Testis (tissue), 3 donors: Measurements from ENCODE around the gene EBF4. TPM values are rescaled to one million over a fixed set of nuclear protein-coding genes. Genes with fewer than 3 reads are reported as not detected.

Source experiments
- DNase-seq: peaks from one replicate; pipeline ENCODE4 v3.0.0-alpha.2; 2019
- H3K27ac ChIP-seq, 2 donors: fragments of 200-600 bp; sonication (generic); one replicate each; pipeline ENCODE4 v1.5.1; 2019
- H3K27me3 ChIP-seq: fragments of 200-600 bp; sonication (generic); one replicate; pipeline ENCODE4 v1.5.1; 2019
- H3K36me3 ChIP-seq: fragments of 200-600 bp; sonication (generic); one replicate; pipeline ENCODE4 v1.5.1; 2017; ENCODE audit warnings: low read depth; ENCODE audit errors: missing control alignments
- H3K4me1 ChIP-seq: fragments of 200-600 bp; sonication (generic); one replicate; pipeline ENCODE4 v1.5.1; 2019
- H3K4me3 ChIP-seq, 2 donors: fragments of 200-600 bp; sonication (generic); one replicate each; pipeline ENCODE4 v1.5.1; 2017 to 2019
- H3K9me3 ChIP-seq: fragments of 200-600 bp; sonication (generic); one replicate; pipeline ENCODE4 v1.5.1; 2017
- POLR2A ChIP-seq: fragments of 450-650 bp; IDR thresholded peaks from one replicate; pipeline ENCODE4 v1.6.1; 2017; ENCODE audit warnings: antibody characterized with exemption, mild to moderate bottlenecking, moderate library complexity
- WGBS, 2 donors: methylation state at CpG; one replicate each; pipeline ENCODE4 v1.1.5; 2018; 5-methylcytosine and 5-hydroxymethylcytosine counted together
- intact Hi-C: fragments of 100-400 bp; cut with DNase I; formaldehyde crosslinking; loops from one replicate; pipeline ENCODE4 v1.15.1; 2023; ENCODE audit warnings: low total_unique reads
- polyA plus RNA-seq: library from polyadenylated mRNA; stranded (reverse); fragments of 350-450 nt; fragmentation: Illumina TruSeq; extraction: RNeasy Lipid Tissue Mini Kit (QIAGEN cat#74804); gene quantifications from one replicate; pipeline ENCODE4 v1.2.3, GENCODE V29; 2014; ENCODE audit warnings: low read depth, low replicate concordance; ENCODE audit not compliant: insufficient read depth
- total RNA-seq, 2 donors: library from RNA; depleted of rRNA; stranded (reverse); fragments of >200 nt; gene quantifications; one replicate each; pipeline ENCODE4 v1.2.3, GENCODE V29; 2016
- TF ChIP-seq, protein P1 (sequence below), 3 experiments: fragments of 450-650 bp in 2 of 3; fragments of 200-600 bp in 1 of 3; sonication (generic) in 1 of 3; IDR thresholded peaks; one replicate each; pipeline ENCODE4 v1.5.1; 2016 to 2019; ENCODE audit warnings: antibody characterized with exemption in 3 of 3, mild to moderate bottlenecking in 2 of 3, moderate library complexity in 1 of 3

Gene EBF4
- total and polyA plus RNA-seq, 3 donors from 2014 or later: 6.1 to 14.2 (median 7.4) TPM

DNA sequence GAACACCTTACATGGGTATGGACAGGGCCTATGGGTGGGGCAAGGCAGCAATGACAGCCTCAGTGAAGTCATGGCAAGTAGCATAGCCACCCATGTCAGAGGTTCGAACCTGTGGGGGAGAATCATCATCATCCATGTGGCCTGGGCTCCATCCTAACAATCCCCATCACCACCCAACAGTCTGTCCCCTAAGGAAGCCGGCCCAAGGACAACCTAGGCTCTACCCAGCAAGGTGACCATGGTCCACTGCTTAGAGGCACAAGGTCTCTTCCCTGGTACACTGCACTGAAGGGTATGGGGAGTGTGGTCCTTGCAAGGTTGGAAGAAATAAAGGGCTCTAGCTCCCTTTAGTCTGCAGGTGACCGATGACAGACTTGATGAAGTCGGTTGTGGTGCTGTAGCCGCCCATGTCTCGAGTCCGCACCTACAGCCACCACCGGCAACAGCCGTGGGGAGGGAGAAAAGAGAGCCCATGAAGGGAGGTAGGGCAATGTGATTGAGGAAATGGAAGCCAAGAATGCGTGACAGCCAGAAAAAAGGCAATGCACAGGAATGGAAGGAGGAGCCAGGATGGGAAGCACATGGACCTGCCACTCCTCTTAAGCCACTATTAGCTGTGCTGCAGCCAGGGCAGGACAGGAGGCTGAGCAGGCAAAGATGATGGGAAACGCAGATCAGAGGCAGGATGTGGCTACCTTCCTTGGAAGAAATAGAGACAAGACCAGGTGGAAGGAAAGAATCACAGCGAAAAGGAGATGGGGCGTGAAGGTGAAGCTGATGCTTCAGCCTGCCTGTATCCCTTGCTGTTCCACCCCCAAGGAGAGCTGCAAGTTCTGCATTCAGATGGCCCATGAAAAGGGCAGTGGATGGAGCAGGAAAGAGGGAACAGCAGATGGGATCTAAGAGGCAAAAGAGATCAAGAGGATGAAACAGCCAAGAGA, 33.9 kb upstream of the EBF4 start:
- Histone ChIP-seq H3K36me3 (no peaks in the 10 kb centered on the region), H3K27me3 (no peaks in the 10 kb centered on the region), H3K9me3 (no peaks in the 10 kb centered on the region), H3K27ac (no peak overlapping the region), H3K4me1 (peaks cover 12% of the 10 kb centered on the region), H3K4me3 (no peak overlapping the region)
- intact Hi-C loops: no loop called here
- TF ChIP-seq, protein P1, sequence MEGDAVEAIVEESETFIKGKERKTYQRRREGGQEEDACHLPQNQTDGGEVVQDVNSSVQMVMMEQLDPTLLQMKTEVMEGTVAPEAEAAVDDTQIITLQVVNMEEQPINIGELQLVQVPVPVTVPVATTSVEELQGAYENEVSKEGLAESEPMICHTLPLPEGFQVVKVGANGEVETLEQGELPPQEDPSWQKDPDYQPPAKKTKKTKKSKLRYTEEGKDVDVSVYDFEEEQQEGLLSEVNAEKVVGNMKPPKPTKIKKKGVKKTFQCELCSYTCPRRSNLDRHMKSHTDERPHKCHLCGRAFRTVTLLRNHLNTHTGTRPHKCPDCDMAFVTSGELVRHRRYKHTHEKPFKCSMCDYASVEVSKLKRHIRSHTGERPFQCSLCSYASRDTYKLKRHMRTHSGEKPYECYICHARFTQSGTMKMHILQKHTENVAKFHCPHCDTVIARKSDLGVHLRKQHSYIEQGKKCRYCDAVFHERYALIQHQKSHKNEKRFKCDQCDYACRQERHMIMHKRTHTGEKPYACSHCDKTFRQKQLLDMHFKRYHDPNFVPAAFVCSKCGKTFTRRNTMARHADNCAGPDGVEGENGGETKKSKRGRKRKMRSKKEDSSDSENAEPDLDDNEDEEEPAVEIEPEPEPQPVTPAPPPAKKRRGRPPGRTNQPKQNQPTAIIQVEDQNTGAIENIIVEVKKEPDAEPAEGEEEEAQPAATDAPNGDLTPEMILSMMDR (IDR thresholded peaks at IDR 0.05): no peak
- TF ChIP-seq POLR2A: no peak
- 83 to 84% methylated on average over 13 of the region's 13 CpGs for WGBS, 2 donors
- DNase-seq: no peak

DNA sequence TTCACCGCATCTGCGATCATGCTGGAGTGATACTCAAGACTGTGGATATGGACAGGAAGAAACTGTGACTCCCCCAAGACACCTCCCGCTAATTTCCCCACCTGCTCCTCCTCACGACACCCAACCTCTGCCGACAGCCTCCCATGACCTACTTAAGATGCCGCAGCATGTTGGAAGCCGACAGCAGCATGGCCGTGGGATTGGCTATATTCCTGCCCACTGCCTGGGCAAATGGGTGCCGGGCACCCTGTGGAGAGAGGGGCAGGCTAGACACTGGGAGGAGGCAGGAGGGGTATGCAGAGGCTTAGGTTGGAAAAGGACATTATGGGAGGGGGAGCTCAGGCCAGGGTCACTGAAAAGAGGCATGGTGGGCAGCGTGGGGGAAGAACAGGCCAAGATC, 33.0 kb upstream of the EBF4 start:
- intact Hi-C loops: no loop called here
- no peak for DNase-seq
- 91 to 94% methylated on average over 10 of the region's 10 CpGs for WGBS, 2 donors
- Histone ChIP-seq H3K4me1 (peaks cover 6% of the 10 kb centered on the region), H3K9me3 (no peaks in the 10 kb centered on the region), H3K36me3 (no peaks in the 10 kb centered on the region), H3K27ac (no peak overlapping the region), H3K27me3 (no peaks in the 10 kb centered on the region), H3K4me3 (no peak overlapping the region)
- TF ChIP-seq POLR2A: no peak
- TF ChIP-seq, protein P1 (IDR thresholded peaks at IDR 0.05): no peak

DNA sequence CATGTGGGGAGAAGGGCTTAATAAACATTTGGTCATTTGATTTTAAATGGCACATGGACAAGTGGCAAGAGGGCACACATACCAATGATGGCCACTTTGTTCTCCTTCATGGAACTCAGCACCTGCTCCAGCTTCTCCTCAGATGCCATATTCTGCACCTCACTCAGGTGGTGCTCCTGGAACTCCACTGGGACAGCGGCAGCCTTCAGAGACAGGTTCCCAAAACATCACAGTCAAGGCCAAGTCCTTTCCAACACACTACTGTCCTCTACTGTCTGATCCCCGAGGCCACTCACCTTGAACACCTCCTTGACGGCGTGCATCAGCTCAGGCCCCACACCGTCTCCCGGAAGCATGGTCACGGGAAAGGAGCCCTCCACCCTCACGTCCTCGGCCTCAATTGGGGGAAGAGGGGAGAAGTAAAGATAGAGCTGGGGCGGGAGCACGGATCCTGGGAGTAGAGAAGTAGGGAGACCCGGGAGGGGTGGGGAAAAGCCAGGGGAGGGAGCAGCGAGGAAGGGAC, 29.2 kb upstream of the EBF4 start:
- Histone ChIP-seq H3K36me3 (no peaks in the 10 kb centered on the region), H3K9me3 (no peaks in the 10 kb centered on the region), H3K27me3 (no peaks in the 10 kb centered on the region), H3K4me3 (peak overlapping the region; percentile 74 to 85), H3K27ac (peak overlapping the region in 1 of 2 donors; percentile 80), H3K4me1 (peaks cover 6% of the 10 kb centered on the region)
- no peak for TF ChIP-seq POLR2A
- TF ChIP-seq, protein P1 (IDR thresholded peaks at IDR 0.05): no peak
- intact Hi-C loops: no loop called here
- DNase-seq: no peak
- 2 to 3% methylated on average over 12 to 13 of the region's 13 CpGs for WGBS, 2 donors

DNA sequence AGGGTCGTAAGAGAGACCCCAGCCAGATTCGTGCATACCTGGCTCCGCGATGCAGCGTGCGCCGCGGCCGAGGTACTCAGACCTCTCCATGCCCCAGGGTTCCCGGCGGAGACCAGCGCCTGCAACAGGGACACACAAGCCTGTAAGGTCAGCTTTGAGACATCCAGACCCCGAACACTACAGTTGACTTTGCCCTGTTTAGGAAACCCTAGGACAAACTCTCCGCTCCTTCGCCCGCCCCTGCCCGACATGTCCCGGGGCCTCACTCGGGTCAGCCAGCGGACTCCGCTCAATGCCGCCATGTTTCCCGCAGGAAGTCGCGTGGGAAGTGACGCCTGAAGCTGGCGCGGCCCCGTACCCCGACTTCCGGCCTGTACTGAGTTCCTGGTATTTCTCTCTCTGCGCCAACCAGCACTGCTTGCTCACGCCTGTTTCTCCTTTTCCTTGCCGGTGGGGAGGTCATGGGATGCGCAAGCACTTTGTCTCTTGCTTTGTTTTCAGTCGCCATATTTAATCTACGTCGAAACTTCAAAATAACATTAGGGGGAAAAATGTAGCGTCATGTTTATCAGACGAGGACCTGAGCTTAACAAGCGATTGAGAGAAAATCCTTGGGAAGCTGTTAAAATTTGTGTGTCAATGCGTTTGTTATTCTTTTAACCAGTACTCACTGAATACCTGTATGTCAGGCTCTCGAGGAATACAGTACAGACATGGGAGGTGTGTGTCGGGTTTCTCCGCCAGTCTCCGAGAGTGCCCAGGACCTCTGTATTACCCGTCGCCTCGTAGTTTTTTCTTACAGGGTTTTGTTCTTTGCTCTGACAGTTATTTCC, 28.5 kb upstream of the EBF4 start, which contains the start of gene IDH3B:
Gene IDH3B, minus strand, starts transcription at position 330 of the 833 bp plus-strand sequence. Its CDS starts 28 bp downstream, at position 302.
- peak within 1 kb of the TSS; percentile 74 to 85 for H3K4me3 ChIP-seq
- H3K27ac ChIP-seq: peak within 1 kb of the TSS; percentile 80 to 89
- H3K4me1 ChIP-seq: peaks cover 6% of the 10 kb centered on the region
- H3K36me3 ChIP-seq: no peaks in the 10 kb centered on the region
- H3K9me3 ChIP-seq: no peaks in the 10 kb centered on the region
- no peaks in the 10 kb centered on the region for H3K27me3 ChIP-seq
- TF ChIP-seq POLR2A: peak; percentile 49
- TF ChIP-seq, protein P1 (IDR thresholded peaks at IDR 0.05): no peak
- WGBS, 2 donors: 5 to 10% methylated on average over 38 to 48 of the region's 49 CpGs
- intact Hi-C loops: no loop called here
- peak; percentile 97 for DNase-seq
